Breast epithelium (tissue), 3 donors: ENCODE results near the gene SDR9C7.

ENCODE experiments used
- POLR2A ChIP-seq: fragments of 450-650 bp; IDR thresholded peaks from one replicate; pipeline ENCODE4 v1.6.1; 2016; ENCODE audit warnings: antibody characterized with exemption, mild to moderate bottlenecking, moderate library complexity
- POLR2AphosphoS5 ChIP-seq, 3 donors: sonication (generic); formaldehyde crosslinking; IDR thresholded peaks; one replicate each; pipeline ENCODE4 v1.6.1; 2017; ENCODE audit warnings: antibody characterized with exemption in 3 of 3
- TF ChIP-seq, protein P1 (sequence below), 3 donors: fragments of 450-650 bp; IDR thresholded peaks; one replicate each; pipeline ENCODE4 v1.5.1; 2016 to 2017; ENCODE audit warnings: antibody characterized with exemption in 3 of 3, mild to moderate bottlenecking in 3 of 3, moderate library complexity in 3 of 3

GRCh38 chr12:56878010-56878339 is 56.2 kb downstream of the SDR9C7 start:
- TF ChIP-seq, protein P1, sequence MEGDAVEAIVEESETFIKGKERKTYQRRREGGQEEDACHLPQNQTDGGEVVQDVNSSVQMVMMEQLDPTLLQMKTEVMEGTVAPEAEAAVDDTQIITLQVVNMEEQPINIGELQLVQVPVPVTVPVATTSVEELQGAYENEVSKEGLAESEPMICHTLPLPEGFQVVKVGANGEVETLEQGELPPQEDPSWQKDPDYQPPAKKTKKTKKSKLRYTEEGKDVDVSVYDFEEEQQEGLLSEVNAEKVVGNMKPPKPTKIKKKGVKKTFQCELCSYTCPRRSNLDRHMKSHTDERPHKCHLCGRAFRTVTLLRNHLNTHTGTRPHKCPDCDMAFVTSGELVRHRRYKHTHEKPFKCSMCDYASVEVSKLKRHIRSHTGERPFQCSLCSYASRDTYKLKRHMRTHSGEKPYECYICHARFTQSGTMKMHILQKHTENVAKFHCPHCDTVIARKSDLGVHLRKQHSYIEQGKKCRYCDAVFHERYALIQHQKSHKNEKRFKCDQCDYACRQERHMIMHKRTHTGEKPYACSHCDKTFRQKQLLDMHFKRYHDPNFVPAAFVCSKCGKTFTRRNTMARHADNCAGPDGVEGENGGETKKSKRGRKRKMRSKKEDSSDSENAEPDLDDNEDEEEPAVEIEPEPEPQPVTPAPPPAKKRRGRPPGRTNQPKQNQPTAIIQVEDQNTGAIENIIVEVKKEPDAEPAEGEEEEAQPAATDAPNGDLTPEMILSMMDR (IDR thresholded peaks at IDR 0.05): no peak
- TF ChIP-seq POLR2AphosphoS5 (IDR thresholded peaks at IDR 0.05): no peak
- TF ChIP-seq POLR2A: no peak
